Heart left ventricle (tissue), 13 donors: Measurements from ENCODE around the gene RRAS.

Experiments used
- CTCF ChIP-seq, 12 donors: fragments of 200-600 bp; sonication (generic) in 4 of 12; IDR thresholded peaks; one replicate each; pipeline versions ENCODE4 v1.5.0 to v1.8.0; 2018 to 2022; ENCODE audit warnings: antibody characterized with exemption in 12 of 12, mild to moderate bottlenecking in 5 of 12
- POLR2A ChIP-seq, 2 donors: fragments of 450-650 bp; IDR thresholded peaks; one replicate each; pipeline ENCODE4 v1.6.1; 2017; ENCODE audit warnings: antibody characterized with exemption in 2 of 2, mild to moderate bottlenecking in 2 of 2, moderate library complexity in 2 of 2
- donor health status: ischemic (EF 13 %, LVEDD 7.1; RV severe dilation, severe dysfunction).
- donor health status: DM: no; HTN: yes; CAD: no.
- donor health status: DM: no; HTN: no; CAD: no.
- donor health status: ischemic (EF 25% LVEDD 6.9; RV normal size, moderate dysfunction).
- donor health status: ischemic (EF 25% LVEDD 5.7; RV mildly dilated, moderate dysfunction).
- donor health status: ischemic (EF 35%, LVEDD 5.7; RV mildly dilated, moderate dysfunction).
- donor health status: nonischemic (EF 11% LVEDD 7.7; RV severe dilation, severe dysfunction).
- donor health status: DM: yes; HTN: yes; CAD: no.
- donor health status: PGD.
- donor health status: ischemic (EF 29% LVEDD 5.4; RV normal size, mild dysfunction).
- donor health status: nonischemic (EF 23%, LVEDD 6.1; RV moderate dilation, normal function).

GRCh38 chr19:49688531-49689132 lies 48.7 kb upstream of the RRAS start:
- no peak for TF ChIP-seq POLR2A (IDR thresholded peaks at IDR 0.05)
- TF ChIP-seq CTCF (IDR thresholded peaks at IDR 0.05) = no peak
